Dedifferentiated amniotic fluid mesenchymal stem cell (primary cell): ENCODE results near the gene PIAS4.
A peak's percentile ranks its signal among the peaks of the same experiment; 100 is the strongest.

Experiments
- DNase-seq: peaks from one replicate; pipeline ENCODE4 v3.0.0-alpha.2; 2016; ENCODE audit errors: extremely low spot score

Gene PIAS4

GRCh38 chr19:3977242-3978143, 30.0 kb upstream of the PIAS4 start:
- DNase-seq: no peak

- no peak for DNase-seq
Measured at GRCh38 chr19:3978145-3978544, 29.4 kb upstream of the PIAS4 start.

- DNase-seq: no peak
Measured at GRCh38 chr19:3979289-3979673, 28.3 kb upstream of the PIAS4 start.

GRCh38 chr19:3979674-3980352, 27.7 kb upstream of the PIAS4 start:
- no peak for DNase-seq

GRCh38 chr19:3980353-3981251, 26.9 kb upstream of the PIAS4 start:
- no peak for DNase-seq

- DNase-seq: no peak
Measured at GRCh38 chr19:3981373-3981735, 26.2 kb upstream of the PIAS4 start.

GRCh38 chr19:3981736-3982681, 25.5 kb upstream of the PIAS4 start:
- no peak for DNase-seq

- DNase-seq: no peak
Measured at GRCh38 chr19:3982701-3983541, 24.6 kb upstream of the PIAS4 start.

GRCh38 chr19:3983542-3983914, 24.0 kb upstream of the PIAS4 start:
- DNase-seq: no peak

- DNase-seq: no peak
Measured at GRCh38 chr19:3983936-3984583, 23.5 kb upstream of the PIAS4 start.

GRCh38 chr19:3984584-3984907, 23.0 kb upstream of the PIAS4 start:
- DNase-seq: no peak

- DNase-seq: peak; percentile 84
Measured at GRCh38 chr19:3984908-3985642, 22.5 kb upstream of the PIAS4 start, which contains the start of gene EEF2. Gene EEF2 (minus strand): TSS chr19:3985463. CDS start chr19:3985380, 83 bp downstream.

- no peak for DNase-seq
Measured at GRCh38 chr19:3985643-3986259, 21.8 kb upstream of the PIAS4 start.

- peak; percentile 85 for DNase-seq
Measured at GRCh38 chr19:3986260-3987041, 21.1 kb upstream of the PIAS4 start.

GRCh38 chr19:3987619-3988371, 19.7 kb upstream of the PIAS4 start:
- DNase-seq: peak; percentile 81

GRCh38 chr19:3990815-3991117, 16.8 kb upstream of the PIAS4 start:
- DNase-seq: no peak

GRCh38 chr19:3995607-3996006, 11.9 kb upstream of the PIAS4 start:
- DNase-seq: no peak
